Brain microvascular endothelial cell (primary cell): ENCODE data around the gene IPMK.
A peak's percentile ranks its signal among the peaks of the same experiment; 100 is the strongest.

Experiments used
- DNase-seq: peaks from one replicate; pipeline ENCODE4 v3.0.0-alpha.2; 2020
- H3K27ac ChIP-seq: fragments of 250-450 bp; sonication (Bioruptor Pico); 2 replicates; pipeline ENCODE4 v1.5.1; 2020; ENCODE audit warnings: mild to moderate bottlenecking, moderate library complexity
- H3K27me3 ChIP-seq: fragments of 250-450 bp; sonication (Bioruptor Pico); replicated peaks from 2 replicates; pipeline ENCODE4 v1.5.1; 2020; ENCODE audit warnings: mild to moderate bottlenecking
- H3K36me3 ChIP-seq: fragments of 250-450 bp; sonication (Bioruptor Pico); replicated peaks from 2 replicates; pipeline ENCODE4 v1.5.1; 2020; ENCODE audit warnings: mild to moderate bottlenecking
- H3K4me3 ChIP-seq: 2 replicates; pipeline ENCODE4 v1.5.1; 2011; ENCODE audit warnings: low read depth, mild to moderate bottlenecking, control low read depth, low read length, moderate library complexity
- in situ Hi-C: cut with HindIII; loops from 2 replicates; pipeline ENCODE4 v1.10.0; 2017; ENCODE audit warnings: low sequenced_read_pairs, low pct_ligation_motif_present
- TF ChIP-seq, protein P1 (sequence below): IDR thresholded peaks from 2 replicates; pipeline ENCODE4 v1.5.1; 2011; ENCODE audit warnings: low read depth, mild to moderate bottlenecking, moderate library complexity, low read length, control low read depth, inconsistent platforms; ENCODE audit errors: missing control alignments

Gene IPMK

DNA sequence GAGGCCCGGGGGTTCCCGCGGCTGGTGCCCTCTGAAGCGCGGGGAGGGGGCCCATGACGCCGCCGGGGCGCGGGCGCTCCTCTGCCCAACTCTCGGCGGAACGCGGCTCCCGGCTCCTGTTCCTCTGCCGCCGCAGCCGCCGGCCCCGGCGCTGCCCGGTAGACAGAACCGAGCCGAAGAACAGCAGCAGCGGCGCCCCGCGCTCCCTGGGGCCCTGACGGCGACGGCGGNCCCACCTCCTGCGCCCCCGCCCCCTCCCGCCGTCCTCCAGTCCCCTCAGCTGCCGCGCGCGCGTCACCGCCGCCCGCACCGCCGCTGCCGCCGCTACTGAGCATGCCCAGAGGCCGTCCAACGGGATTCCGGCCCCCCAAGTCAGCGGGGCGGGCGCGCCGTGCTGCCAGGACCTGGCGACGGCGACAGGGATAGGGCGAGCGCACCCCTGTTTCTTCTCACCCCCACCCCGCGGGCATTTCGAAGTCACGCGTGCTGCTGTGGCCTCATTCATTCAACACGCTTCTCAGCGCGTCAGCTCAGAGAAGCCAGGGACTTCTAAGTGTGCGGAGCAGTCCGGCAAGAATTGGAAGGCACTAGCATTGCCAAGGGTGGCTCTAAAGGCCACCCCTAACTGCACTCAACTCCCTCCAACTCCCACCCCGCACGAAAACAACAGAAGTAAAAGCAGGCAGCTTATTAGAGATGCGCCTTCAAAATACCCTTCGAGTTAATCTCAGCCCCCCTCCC, at the start of gene IPMK:
Gene IPMK, minus strand, starts transcription at position 182 of the 741 bp plus-strand sequence. CDS start 283 bp downstream, outside the sequence.
- DNase-seq = peak; percentile 84
- H3K36me3 ChIP-seq = no peaks in the 10 kb centered on the region
- TF ChIP-seq, protein P1, sequence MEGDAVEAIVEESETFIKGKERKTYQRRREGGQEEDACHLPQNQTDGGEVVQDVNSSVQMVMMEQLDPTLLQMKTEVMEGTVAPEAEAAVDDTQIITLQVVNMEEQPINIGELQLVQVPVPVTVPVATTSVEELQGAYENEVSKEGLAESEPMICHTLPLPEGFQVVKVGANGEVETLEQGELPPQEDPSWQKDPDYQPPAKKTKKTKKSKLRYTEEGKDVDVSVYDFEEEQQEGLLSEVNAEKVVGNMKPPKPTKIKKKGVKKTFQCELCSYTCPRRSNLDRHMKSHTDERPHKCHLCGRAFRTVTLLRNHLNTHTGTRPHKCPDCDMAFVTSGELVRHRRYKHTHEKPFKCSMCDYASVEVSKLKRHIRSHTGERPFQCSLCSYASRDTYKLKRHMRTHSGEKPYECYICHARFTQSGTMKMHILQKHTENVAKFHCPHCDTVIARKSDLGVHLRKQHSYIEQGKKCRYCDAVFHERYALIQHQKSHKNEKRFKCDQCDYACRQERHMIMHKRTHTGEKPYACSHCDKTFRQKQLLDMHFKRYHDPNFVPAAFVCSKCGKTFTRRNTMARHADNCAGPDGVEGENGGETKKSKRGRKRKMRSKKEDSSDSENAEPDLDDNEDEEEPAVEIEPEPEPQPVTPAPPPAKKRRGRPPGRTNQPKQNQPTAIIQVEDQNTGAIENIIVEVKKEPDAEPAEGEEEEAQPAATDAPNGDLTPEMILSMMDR = no peak
- H3K27ac ChIP-seq = peak within 1 kb of the TSS; percentile 75
- peak within 1 kb of the TSS; percentile 80 for H3K4me3 ChIP-seq
- in situ Hi-C loops = no loop called here
- no peaks in the 10 kb centered on the region for H3K27me3 ChIP-seq

DNA sequence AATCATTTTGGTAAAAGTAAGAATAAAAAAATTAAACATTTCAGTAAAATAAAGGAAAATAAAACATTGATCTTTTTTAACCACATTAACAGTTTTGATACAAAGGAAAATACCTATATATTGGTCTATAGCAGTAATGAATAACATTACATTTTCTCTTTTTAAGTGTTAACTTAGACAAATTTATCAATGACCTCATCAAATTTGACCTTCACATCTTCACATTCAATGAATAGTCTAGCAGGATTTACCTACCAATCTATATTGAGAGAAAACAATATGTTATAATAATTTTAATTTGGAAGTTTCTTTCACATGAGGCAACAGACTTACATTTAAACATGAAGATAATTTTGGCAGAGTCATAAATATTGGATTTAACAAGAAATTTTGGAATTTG, 49.2 kb upstream of the IPMK start:
- TF ChIP-seq, protein P1 = no peak
- in situ Hi-C loops = no loop called here
- H3K27me3 ChIP-seq = no peaks in the 10 kb centered on the region
- H3K27ac ChIP-seq = no peak overlapping the region
- H3K36me3 ChIP-seq = no peaks in the 10 kb centered on the region
- DNase-seq = no peak
- H3K4me3 ChIP-seq = no peak overlapping the region

DNA sequence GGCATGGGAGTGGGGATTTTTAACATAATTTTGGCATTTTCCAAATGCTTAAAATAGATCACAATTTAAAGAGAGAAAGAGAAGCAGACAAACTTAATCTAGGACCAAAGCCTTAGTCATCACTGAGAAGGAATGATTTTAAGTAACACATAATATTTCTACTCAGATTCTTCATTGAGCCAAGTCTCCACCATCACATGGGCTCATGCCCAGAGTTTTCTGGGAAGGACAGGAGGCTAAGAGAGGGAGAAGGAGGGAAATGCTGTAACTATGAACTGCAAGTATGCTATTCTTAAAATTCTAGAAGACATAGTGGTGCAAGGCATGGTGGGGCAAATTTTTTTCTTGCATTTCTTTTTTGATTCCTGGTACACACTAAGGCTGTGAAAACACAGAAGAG, 43.3 kb upstream of the IPMK start:
- H3K27me3 ChIP-seq = no peaks in the 10 kb centered on the region
- H3K36me3 ChIP-seq = no peaks in the 10 kb centered on the region
- H3K4me3 ChIP-seq = no peak overlapping the region
- in situ Hi-C loops = no loop called here
- TF ChIP-seq, protein P1 = no peak
- H3K27ac ChIP-seq = no peak overlapping the region
- no peak for DNase-seq

DNA sequence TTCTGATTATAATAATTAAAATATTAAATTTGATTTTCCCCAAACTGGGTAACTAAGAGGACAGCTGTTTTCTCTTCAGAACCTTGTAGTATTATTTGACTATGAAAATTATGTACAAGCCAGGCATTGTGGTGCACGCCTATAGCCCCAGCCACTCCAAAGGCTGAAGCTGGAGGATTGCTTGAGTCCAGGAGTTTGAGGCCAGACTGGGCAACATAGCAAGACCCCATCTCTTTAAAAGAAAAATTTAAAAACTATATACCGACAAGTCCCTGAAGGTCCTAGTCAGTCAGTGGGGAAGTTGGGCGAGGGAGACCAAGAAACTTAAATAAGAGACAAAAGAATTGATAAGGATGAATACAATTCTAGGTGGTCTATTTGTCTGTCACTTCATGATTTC, 40.0 kb upstream of the IPMK start:
- no peak for DNase-seq
- Histone ChIP-seq H3K36me3 (no peaks in the 10 kb centered on the region), H3K4me3 (no peak overlapping the region), H3K27ac (no peak overlapping the region), H3K27me3 (no peaks in the 10 kb centered on the region)
- in situ Hi-C loops = no loop called here
- TF ChIP-seq, protein P1 = no peak

DNA sequence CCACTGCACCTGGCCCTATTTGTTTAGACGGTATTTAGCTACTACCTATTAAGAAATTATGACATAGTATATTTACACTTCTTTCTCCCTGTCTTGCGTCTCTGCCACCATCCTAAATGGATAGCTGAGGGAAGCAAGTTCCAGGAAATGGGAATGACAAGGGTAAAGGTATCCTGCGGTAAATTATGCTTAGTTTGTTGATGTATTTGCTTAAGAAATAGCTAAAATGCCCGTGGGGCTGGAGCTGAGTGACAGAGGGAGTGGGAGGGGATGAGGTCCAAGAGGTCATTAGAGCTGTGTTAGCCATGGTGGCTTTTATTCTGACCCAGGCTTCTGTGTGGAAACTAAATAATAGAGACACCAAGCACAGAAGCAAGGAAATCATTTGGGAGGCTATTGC, 38.1 kb upstream of the IPMK start:
- no peaks in the 10 kb centered on the region for H3K27me3 ChIP-seq
- no peak for DNase-seq
- in situ Hi-C loops = no loop called here
- no peaks in the 10 kb centered on the region for H3K36me3 ChIP-seq
- no peak overlapping the region for H3K27ac ChIP-seq
- no peak overlapping the region for H3K4me3 ChIP-seq
- TF ChIP-seq, protein P1 = no peak
